ENCODE measurements around the gene RIT1.

DNA sequence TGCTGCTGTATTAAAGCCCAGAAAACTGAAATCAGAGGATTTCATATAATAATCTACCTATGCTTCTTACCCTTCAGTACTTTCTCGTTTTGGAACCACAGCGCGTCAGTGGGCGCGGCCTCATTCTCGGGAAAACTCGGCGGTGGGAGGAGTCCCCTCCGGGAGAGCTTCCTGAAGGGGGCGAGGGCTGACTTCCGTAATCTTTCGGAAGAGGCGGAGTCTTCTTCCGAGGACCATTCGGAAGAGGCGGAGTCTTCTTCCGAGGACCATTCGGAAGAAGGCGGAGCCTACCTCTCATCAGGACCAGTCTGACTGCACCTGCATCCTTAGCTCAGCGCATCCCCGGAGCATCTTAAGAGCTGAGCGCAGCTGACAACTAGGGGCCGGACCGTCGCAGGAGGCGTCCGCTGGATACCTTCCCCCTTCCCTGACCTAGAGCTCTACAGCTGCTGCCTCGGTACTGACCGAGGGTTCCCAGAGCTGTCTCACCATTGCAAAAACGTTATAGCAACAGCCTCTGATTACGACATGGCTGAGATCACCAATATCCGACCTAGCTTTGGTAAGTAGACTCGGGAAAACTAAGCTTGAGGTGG, 51.8 kb downstream of the RIT1 start, which contains the start of gene SYT11:
- no peak for TF ChIP-seq POLR2A (IDR thresholded peaks at IDR 0.05; ENCODE audit: low read length)
- no peak for TF ChIP-seq GATA1 (IDR thresholded peaks at IDR 0.05; ENCODE audit: low read depth, low read length)
